ENCODE data around the gene PAX5.

- TF ChIP-seq, protein P1, sequence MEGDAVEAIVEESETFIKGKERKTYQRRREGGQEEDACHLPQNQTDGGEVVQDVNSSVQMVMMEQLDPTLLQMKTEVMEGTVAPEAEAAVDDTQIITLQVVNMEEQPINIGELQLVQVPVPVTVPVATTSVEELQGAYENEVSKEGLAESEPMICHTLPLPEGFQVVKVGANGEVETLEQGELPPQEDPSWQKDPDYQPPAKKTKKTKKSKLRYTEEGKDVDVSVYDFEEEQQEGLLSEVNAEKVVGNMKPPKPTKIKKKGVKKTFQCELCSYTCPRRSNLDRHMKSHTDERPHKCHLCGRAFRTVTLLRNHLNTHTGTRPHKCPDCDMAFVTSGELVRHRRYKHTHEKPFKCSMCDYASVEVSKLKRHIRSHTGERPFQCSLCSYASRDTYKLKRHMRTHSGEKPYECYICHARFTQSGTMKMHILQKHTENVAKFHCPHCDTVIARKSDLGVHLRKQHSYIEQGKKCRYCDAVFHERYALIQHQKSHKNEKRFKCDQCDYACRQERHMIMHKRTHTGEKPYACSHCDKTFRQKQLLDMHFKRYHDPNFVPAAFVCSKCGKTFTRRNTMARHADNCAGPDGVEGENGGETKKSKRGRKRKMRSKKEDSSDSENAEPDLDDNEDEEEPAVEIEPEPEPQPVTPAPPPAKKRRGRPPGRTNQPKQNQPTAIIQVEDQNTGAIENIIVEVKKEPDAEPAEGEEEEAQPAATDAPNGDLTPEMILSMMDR (IDR thresholded peaks at IDR 0.05): no peak
- TF ChIP-seq POLR2A (IDR thresholded peaks at IDR 0.05): no peak
Measured at GRCh38 chr9:37010976-37011375, 23.1 kb downstream of the PAX5 start.
